IMR-90 (cell line): Measurements from ENCODE around the gene PRMT7. TPM values are rescaled to one million over a fixed set of nuclear protein-coding genes. Genes with fewer than 3 reads are reported as not detected.

Experiments used
- ATAC-seq: fragments of 200-7000 bp; cut with Tn5 transposase; 2 replicates; pipeline ENCODE4 v1.9.1; 2020; ENCODE audit warnings: low read depth, mild to moderate bottlenecking, moderate library complexity
- BruUV-seq: library from RNA; stranded (reverse); fragments of 400-500 nt; replicated peaks from 2 replicates; lab custom pipeline; 2021; lab: Mats Ljungman, UMichigan
- CTCF ChIA-PET: fragments of 300-600 bp; formaldehyde crosslinking; extraction: SDS; loops from one replicate; lab custom pipeline; 2021; ENCODE audit warnings: antibody characterized with exemption; lab: Yijun Ruan, JAX
- POLR2A ChIA-PET: fragments of 300-600 bp; sonication (Branson Sonifier 250); formaldehyde crosslinking; loops from one replicate; lab custom pipeline; 2022; ENCODE audit warnings: antibody characterized with exemption; ENCODE audit not compliant: unreplicated experiment; lab: Charles Lee
- DNase-seq: peaks from one replicate; pipeline ENCODE4 v3.0.0; 2013
- H2AFZ ChIP-seq: replicated peaks from 2 replicates; pipeline ENCODE3; 2013; ENCODE audit warnings: low read length, mild to moderate bottlenecking; ENCODE audit not compliant: poor library complexity
- H2AK5ac ChIP-seq: 2 replicates; pipeline ENCODE4 v1.6.1; 2013; ENCODE audit warnings: low read depth, low read length, inconsistent platforms
- H2AK9ac ChIP-seq: replicated peaks from 2 replicates; pipeline ENCODE3; 2013; ENCODE audit warnings: mild to moderate bottlenecking, low read depth, low read length, moderate library complexity; ENCODE audit not compliant: poor library complexity
- H2BK120ac ChIP-seq: 2 replicates; pipeline ENCODE4 v1.6.1; 2013; ENCODE audit warnings: low read depth, low read length, inconsistent platforms
- H2BK15ac ChIP-seq: 3 replicates; pipeline ENCODE4 v1.6.1; 2013; ENCODE audit warnings: low read depth, low read length, inconsistent platforms
- H2BK20ac ChIP-seq: 2 replicates; pipeline ENCODE4 v1.6.1; 2013; ENCODE audit warnings: low read depth, mild to moderate bottlenecking, inconsistent platforms, low read length, moderate library complexity
- H2BK5ac ChIP-seq: 2 replicates; pipeline ENCODE4 v1.6.1; 2013; ENCODE audit warnings: mild to moderate bottlenecking, low read depth, low read length, inconsistent platforms; ENCODE audit not compliant: poor library complexity, severe bottlenecking
- H3K14ac ChIP-seq: replicated peaks from 2 replicates; pipeline ENCODE4 v1.6.1; 2013; ENCODE audit warnings: low read depth, low read length, inconsistent platforms
- H3K18ac ChIP-seq: 2 replicates; pipeline ENCODE4 v1.6.1; 2013; ENCODE audit warnings: low read depth, low read length, control low read depth
- H3K23ac ChIP-seq: 2 replicates; pipeline ENCODE4 v1.6.1; 2013; ENCODE audit warnings: low read depth, low read length, inconsistent platforms
- H3K27ac ChIP-seq: 2 replicates; pipeline ENCODE4 v1.5.1; 2013; ENCODE audit warnings: mild to moderate bottlenecking, control low read depth, low read length; ENCODE audit not compliant: insufficient read depth
- H3K27me3 ChIP-seq: 2 replicates; pipeline ENCODE4 v1.6.1; 2013; ENCODE audit warnings: low read length; ENCODE audit not compliant: control insufficient read depth, insufficient read depth
- H3K36me3 ChIP-seq: 2 replicates; pipeline ENCODE4 v1.6.1; 2013; ENCODE audit warnings: low read length, mixed read lengths; ENCODE audit not compliant: control insufficient read depth, insufficient read depth
- H3K4ac ChIP-seq: 2 replicates; pipeline ENCODE4 v1.6.1; 2013; ENCODE audit warnings: low read depth, low read length, inconsistent platforms
- H3K4me1 ChIP-seq: 2 replicates; pipeline ENCODE4 v1.6.1; 2013; ENCODE audit warnings: low read length, mixed read lengths; ENCODE audit not compliant: control insufficient read depth, insufficient read depth
- H3K4me2 ChIP-seq: 2 replicates; pipeline ENCODE4 v1.6.1; 2013; ENCODE audit warnings: low read depth, mild to moderate bottlenecking, control low read depth, low read length, moderate library complexity
- H3K4me3 ChIP-seq: 2 replicates; pipeline ENCODE4 v1.5.1; 2013; ENCODE audit warnings: low read depth, mild to moderate bottlenecking, control low read depth, low read length, moderate library complexity; ENCODE audit not compliant: insufficient read depth
- H3K56ac ChIP-seq: 2 replicates; pipeline ENCODE4 v1.6.1; 2013; ENCODE audit warnings: low read length, inconsistent platforms; ENCODE audit not compliant: insufficient read depth; ENCODE audit errors: extremely low read depth
- H3K79me1 ChIP-seq, 2 experiments: 2 replicates each; pipeline ENCODE4 v1.6.1; 2013; ENCODE audit warnings: low read length in 2 of 2, inconsistent platforms in 1 of 2, low read depth in 1 of 2
- H3K9ac ChIP-seq: 2 replicates; pipeline ENCODE4 v1.6.1; 2013; ENCODE audit warnings: low read depth, low read length, control low read depth
- H3K9me1 ChIP-seq: 2 replicates; pipeline ENCODE4 v1.6.1; 2013; ENCODE audit warnings: low read length, inconsistent platforms; ENCODE audit not compliant: insufficient read depth
- H3K9me3 ChIP-seq: 2 replicates; pipeline ENCODE4 v1.6.1; 2013; ENCODE audit warnings: low read length; ENCODE audit not compliant: control insufficient read depth, insufficient read depth
- H4K20me1 ChIP-seq: 2 replicates; pipeline ENCODE4 v1.6.1; 2013; ENCODE audit warnings: low read length, inconsistent platforms; ENCODE audit not compliant: insufficient read depth
- H4K5ac ChIP-seq: 2 replicates; pipeline ENCODE4 v1.6.1; 2013; ENCODE audit warnings: mild to moderate bottlenecking, low read depth, low read length, control low read depth
- H4K8ac ChIP-seq, 2 experiments: 2 replicates each; pipeline ENCODE4 v1.6.1; 2013; ENCODE audit warnings: low read depth in 2 of 2, low read length in 2 of 2, control low read depth in 1 of 2, inconsistent platforms in 1 of 2
- H4K91ac ChIP-seq: 2 replicates; pipeline ENCODE4 v1.6.1; 2013; ENCODE audit warnings: low read depth, low read length, inconsistent platforms; ENCODE audit not compliant: insufficient read depth
- ELK1 ChIP-seq: fragments of 150-350 bp; IDR thresholded peaks from 2 replicates; pipeline ENCODE4 v1.6.1; 2016; ENCODE audit warnings: low read depth, mild to moderate bottlenecking, low read length, moderate library complexity, borderline replicate concordance
- MAZ ChIP-seq: IDR thresholded peaks from 2 replicates; pipeline ENCODE4 v1.6.1; 2012; ENCODE audit warnings: low read depth, mild to moderate bottlenecking, low read length, improper control_type of control experiment, moderate library complexity, borderline replicate concordance
- NFE2L2 ChIP-seq: fragments of 150-350 bp; IDR thresholded peaks from 2 replicates; pipeline ENCODE4 v1.6.1; 2016; ENCODE audit warnings: low read depth, mild to moderate bottlenecking, low read length
- RAD21 ChIP-seq: IDR thresholded peaks from 2 replicates; pipeline ENCODE4 v1.6.1; 2012; ENCODE audit warnings: low read length, improper control_type of control experiment
- WGBS, 2 experiments: methylation state at CpG; one replicate each; pipeline versions ENCODE4 v1.1.5 to v1.1.7; 2013; ENCODE audit warnings: missing lambda C conversion rate in 2 of 2; ENCODE audit not compliant: insufficient read length in 1 of 2; ENCODE audit errors: extremely low coverage in 2 of 2; 5-methylcytosine and 5-hydroxymethylcytosine counted together
- dilution Hi-C: fragments of 300-500 bp; cut with HindIII; formaldehyde crosslinking; loops from one replicate; pipeline ENCODE4 v1.14.3; 2018; ENCODE audit warnings: low sequenced_read_pairs; ENCODE audit not compliant: unreplicated experiment
- in situ Hi-C: fragments of 300-500 bp; cut with MboI; formaldehyde crosslinking; loops from 3 replicates; pipeline ENCODE4 v1.14.3; 2019; ENCODE audit warnings: low sequenced_read_pairs, inconsistent platforms, mixed read lengths
- intact Hi-C: fragments of 100-400 bp; cut with micrococcal nuclease; formaldehyde crosslinking; loops from 2 replicates; pipeline ENCODE4 v1.10.0; 2022
- polyA plus RNA-seq, 3 experiments: library from polyadenylated mRNA; depleted of rRNA; stranded (reverse); fragments of >200 nt; gene quantifications; 2 replicates each; pipeline ENCODE4 v1.2.3, GENCODE V29; 2012; ENCODE audit warnings: low replicate concordance in 1 of 3
- total RNA-seq: library from RNA; depleted of rRNA; stranded (reverse); fragments of >200 nt; gene quantifications from 2 replicates; pipeline ENCODE4 v1.2.3, GENCODE V29; 2012

The PRMT7 gene
- total and polyA plus RNA-seq, 2 of the 4 experiments (the other 2 are of a cell fraction), result 63.1 to 68.6 TPM

- Histone ChIP-seq H2BK15ac (no peak overlapping the region), H3K9me1 (peaks cover 3% of the 10 kb centered on the region), H2BK5ac (no peak overlapping the region), H4K5ac (no peak overlapping the region), H3K56ac (no peak overlapping the region), H3K27ac (no peak overlapping the region), H2BK20ac (no peak overlapping the region), H3K18ac (no peak overlapping the region), H3K79me1 (peaks cover 0 to 6% of the 10 kb centered on the region in 2 experiments; a peak in 2 of 4 replicates), H2AFZ (no peak overlapping the region), H3K23ac (no peak overlapping the region), H3K9ac (no peak overlapping the region), H2AK5ac (no peak overlapping the region), H3K4me2 (no peak overlapping the region), H4K8ac (no peak overlapping the region), H2AK9ac (no peak overlapping the region), H4K91ac (no peak overlapping the region), H4K20me1 (no peaks in the 10 kb centered on the region), H3K14ac (no peak overlapping the region), H3K4me3 (no peak overlapping the region), H3K4me1 (0 out of 2 replicates have a peak, but pooled peaks cover under 1% of the 10 kb centered on the region), H2BK120ac (no peak overlapping the region), H3K27me3 (no peaks in the 10 kb centered on the region), H3K9me3 (no peaks in the 10 kb centered on the region), H3K4ac (no peak overlapping the region), H3K36me3 (peaks cover 51% of the 10 kb centered on the region)
- in situ Hi-C loops (no loop called here), dilution Hi-C loops (no loop called here), intact Hi-C loops (no loop called here)
- TF ChIP-seq RAD21 (no peak), ELK1 (no peak), NFE2L2 (no peak), MAZ (no peak)
- ChIA-PET CTCF (interaction anchor here (0.7 to 1.1 kb wide), 2 partner anchors 28 to 77 kb away, joined by 3 read pairs; partner anchors contain the start of genes PRMT7 and SLC7A6OS), POLR2A (no interaction called here)
- 84% methylated on average over 9 of the region's 13 CpGs; no CpG with 5 or more reads in 1 of the 2 experiments for WGBS, 2 experiments
- no TSS peak for BruUV-seq
- ATAC-seq, result no peak
- no peak for DNase-seq
Measured at GRCh38 chr16:68339214-68339613, 28.4 kb downstream of the PRMT7 start.
